ENCODE data around the gene CCDC57. TPM values are rescaled to one million over a fixed set of nuclear protein-coding genes. Genes with fewer than 3 reads are reported as not detected.

CCDC57 gene
- total RNA-seq, 2 donors from 2014 or later, result 29.6 to 53.4 TPM

- intact Hi-C loops (cut with DNase I, micrococcal nuclease), result no loop called here
- no peak for DNase-seq
- ATAC-seq, result no peak
Observed at GRCh38 chr17:82107341-82107860, 105.2 kb downstream of the CCDC57 start.

DNA sequence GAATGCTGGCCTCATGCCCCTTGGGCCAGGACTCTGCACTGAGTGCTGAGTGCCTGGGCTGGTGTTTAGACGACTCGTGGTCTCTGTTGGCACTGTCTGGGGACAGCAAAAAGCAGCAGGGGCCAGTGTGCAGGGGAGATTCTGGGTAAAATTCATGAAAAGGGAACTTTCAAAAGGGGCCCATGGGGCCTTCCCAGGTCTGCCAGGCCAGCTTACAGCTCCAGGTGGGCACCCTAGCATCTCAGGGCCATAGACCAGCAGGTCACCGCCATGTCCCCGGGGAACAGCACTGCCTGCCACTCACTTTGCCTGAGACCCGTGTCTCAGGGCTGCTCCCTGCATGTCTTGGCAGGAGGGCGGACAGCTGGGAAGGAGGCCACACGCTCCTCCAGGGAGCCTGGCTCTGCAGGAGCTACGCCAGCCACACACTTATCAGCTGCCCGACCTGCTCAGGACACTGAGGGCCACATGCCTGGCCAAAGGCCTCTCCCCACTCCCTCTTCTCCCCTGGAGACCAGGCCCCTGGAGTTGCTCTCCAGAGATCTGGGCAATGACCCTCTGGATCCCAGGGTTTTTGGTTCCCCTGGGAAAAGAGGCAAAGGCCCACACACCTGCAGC, 105.8 kb downstream of the CCDC57 start:
- DNase-seq, result no peak
- peak; percentile 2 for ATAC-seq

GRCh38 chr17:82105882-82106687, 106.6 kb downstream of the CCDC57 start:
- intact Hi-C loops (cut with DNase I, micrococcal nuclease), result no loop called here
- DNase-seq (peak; percentile 79 to 80), ATAC-seq (peak; percentile 80)

More for the DNA sequence above, 105.8 kb downstream of the CCDC57 start:
- intact Hi-C loops (cut with DNase I, micrococcal nuclease), result no loop called here

DNA sequence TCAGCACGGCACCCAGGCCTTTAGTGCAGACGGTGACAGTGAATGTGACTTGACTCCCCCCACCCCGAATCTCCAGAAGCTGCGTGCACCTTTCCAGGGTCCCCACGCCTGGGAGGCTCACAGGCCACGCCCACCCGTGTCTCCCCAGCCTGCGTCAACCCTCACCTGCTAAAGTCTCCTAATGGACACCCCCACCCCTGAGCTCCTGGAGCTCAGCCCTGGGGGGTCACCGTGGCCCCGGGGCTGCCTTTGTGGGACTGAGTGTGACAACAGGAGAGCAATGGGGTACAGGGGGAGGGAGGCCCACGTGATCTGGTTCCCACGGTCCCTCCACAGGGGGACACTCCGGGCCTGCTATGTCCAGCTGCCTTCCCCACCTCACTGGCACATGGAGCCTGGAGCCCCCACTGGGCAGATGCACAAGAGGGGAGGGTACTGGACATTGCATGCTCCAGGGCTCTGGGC, 107.2 kb downstream of the CCDC57 start:
- intact Hi-C loops (cut with DNase I, micrococcal nuclease), result no loop called here
- DNase-seq (no peak), ATAC-seq (no peak)

DNA sequence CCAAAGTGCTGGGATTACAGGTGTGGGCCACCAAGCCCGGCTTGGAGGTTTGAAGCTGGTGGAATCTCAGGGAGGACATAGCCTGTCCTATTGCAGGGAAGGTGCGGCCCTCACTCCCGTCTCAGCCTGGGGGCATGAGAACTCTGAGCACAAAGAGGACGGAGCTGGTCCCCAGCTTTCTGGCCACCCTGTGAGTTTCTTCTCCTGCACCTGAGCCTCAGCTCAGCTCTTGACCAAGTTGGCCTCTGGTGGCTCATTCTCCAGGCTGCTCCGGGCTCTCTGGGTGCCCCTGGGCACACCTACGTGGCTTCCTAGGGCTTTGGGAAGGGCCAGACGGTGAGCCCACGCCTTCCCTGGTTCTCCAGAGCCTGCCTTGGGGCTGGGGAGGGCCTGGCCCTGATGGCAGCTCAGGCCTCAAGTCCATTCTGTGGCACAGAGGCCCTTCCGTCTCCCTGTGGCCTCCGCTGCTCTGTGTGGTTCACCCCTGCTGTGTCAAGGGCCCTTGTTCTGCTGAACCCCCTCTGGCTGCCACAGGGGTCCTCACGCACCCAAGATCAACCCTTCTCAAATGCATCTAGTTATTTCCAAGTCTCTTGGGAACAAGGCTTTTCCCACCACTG, 107.7 kb downstream of the CCDC57 start:
- ATAC-seq, result no peak
- DNase-seq, result no peak

DNA sequence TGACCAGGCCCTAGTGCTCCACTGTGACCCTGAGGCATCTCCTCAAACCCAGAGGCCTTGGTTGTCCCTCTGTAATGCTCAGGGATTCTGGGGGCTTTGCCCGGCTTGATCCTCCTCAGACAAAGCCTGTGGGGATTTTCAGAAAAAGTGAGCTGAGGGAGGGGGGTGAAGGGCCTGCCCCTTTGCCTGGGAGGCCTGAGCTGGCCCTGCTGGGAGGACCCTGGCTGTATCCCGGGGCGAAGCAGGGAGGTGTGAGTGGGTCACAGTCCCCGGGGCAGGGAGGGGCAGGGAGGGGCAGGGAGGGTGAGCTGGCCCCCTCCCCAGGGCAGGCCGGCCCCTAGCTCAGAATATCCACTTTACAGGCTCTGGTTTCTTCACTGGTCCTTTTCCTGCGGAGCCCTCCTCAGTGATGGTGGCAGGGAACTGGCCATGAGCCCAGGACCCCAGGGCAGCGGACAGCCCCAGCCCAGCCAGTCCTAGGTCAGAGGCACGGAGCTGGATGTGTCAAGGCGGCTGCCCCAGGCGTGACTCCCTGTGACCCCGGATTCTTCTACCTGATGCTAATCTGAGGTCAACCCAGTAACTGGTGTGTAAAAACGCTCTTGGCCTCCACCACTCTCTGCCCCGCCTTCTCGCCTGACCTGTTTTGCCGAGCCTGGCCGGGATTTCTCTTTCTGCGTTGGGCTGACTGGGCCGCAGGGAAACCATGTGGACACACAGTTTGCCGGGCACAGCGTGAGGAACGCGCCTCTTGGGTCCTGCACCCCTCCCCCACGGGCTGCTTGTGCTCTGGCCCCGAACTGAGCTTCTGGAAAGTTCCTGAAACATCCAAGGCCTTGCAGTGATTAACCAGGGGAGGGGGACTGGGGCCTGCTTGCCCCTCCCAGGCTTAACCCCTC, 108.8 kb downstream of the CCDC57 start:
- DNase-seq (peak; percentile 63 to 71), ATAC-seq (peak; percentile 6)
- intact Hi-C loops (cut with DNase I, micrococcal nuclease), result no loop called here

More for the DNA sequence above, 107.7 kb downstream of the CCDC57 start:
- intact Hi-C loops (cut with DNase I, micrococcal nuclease), result no loop called here

DNA sequence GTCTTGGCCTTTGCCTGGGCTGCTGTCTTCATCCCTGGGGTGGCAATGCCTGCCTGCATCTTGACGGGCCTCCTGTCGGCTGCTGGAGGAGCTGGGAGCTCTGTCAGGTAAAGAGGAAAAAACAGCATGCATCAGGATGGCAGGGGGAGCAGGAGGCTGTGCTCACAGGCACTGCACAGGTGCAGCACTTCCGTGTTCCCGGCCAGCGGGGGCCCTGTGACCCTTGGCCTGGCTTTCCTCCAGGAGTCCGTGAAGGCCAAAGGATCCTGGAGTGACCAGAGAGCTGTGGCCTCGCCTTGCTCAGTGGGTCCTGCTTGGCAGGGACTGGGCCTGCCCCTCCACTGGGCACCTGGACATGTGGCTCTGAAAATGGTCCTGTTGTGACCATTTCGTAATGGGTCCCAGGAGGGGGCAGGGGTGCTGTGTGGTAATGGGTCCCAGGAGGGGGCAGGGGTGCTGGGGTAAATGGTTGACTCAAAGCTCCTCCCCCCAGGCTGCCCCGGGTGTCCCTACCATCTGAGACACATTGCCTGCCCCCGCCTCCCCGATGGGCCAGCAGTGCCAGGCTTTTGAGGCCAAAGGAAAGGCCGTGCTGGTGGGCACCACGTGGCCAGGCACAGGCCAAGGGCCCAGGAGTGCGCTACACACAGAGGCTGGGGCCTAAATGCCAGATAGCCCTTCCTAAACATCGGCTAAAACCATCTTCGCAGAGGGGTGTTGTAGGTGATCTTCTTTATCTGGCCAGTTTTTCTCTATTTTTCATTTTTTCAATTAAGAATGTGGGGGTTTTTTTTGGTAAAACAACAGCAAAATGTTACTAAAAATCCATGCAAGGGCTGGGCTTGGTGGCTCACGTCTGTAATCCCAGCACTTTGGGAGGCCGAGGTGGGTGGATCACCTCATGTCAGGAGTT, 110.6 kb downstream of the CCDC57 start:
- DNase-seq (peak in 1 of 2 donors; percentile 29), ATAC-seq (no peak)
- intact Hi-C loops (cut with DNase I, micrococcal nuclease), result no loop called here

- intact Hi-C loops (cut with DNase I, micrococcal nuclease), result no loop called here
- DNase-seq (peak in 1 of 2 donors; percentile 36), ATAC-seq (no peak)
Observed at GRCh38 chr17:82101301-82101715, 111.3 kb downstream of the CCDC57 start.

GRCh38 chr17:82100502-82101298, 111.9 kb downstream of the CCDC57 start:
- intact Hi-C loops (cut with DNase I, micrococcal nuclease), result no loop called here
- DNase-seq (peak in 1 of 2 donors; percentile 24), ATAC-seq (no peak)

GRCh38 chr17:82098939-82099763, 113.5 kb downstream of the CCDC57 start:
- ATAC-seq (peak; percentile 28), DNase-seq (peak in 1 of 2 donors; percentile 45)
- intact Hi-C loops (cut with DNase I, micrococcal nuclease), result no loop called here

DNA sequence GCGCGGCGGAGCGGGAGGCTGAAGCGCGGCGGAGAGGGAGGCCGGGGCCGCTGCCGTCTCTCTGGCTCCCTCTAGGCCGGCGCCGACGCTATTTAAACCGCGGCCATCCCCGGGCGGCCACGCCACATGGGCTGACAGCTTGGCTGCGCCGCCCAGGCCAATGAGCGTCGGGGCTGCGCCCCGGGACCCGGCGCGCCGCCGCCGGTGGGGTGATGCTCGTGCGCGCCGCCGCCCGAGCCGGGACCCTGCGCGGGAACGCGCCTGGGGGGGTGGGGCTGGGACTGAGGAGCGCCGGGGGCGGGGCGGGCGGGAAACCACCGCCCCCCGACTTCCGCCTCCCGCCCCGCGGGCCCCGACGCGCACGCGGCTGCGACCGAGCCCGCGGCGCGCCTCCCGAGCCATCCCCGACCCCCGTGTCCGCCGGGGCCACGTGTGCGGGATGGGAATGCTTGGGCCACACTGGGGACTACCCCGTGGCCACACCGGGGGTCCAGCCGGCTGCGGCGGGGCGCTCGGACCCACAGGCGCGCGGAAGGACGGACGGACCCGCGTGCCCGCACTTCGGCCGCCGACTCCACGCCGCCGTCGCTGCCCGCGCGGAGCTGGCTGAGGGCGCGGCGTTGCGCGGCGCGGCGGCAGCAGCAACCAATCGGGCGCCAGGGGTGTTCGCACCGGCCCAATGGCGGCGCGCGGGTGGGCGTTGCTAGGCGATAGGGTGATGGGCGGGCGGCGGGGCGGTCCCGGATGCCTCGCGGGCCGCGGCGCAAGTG, 114.3 kb downstream of the CCDC57 start, which contains the start of gene FASN:
TSS of gene FASN (minus strand) at position 68 of the 770 bp plus-strand sequence. CDS start 1,791 bp downstream, outside the sequence.
- DNase-seq (peak; percentile 95 to 97), ATAC-seq (peak; percentile 75)
- intact Hi-C loops (cut with DNase I, micrococcal nuclease), result no loop called here

DNA sequence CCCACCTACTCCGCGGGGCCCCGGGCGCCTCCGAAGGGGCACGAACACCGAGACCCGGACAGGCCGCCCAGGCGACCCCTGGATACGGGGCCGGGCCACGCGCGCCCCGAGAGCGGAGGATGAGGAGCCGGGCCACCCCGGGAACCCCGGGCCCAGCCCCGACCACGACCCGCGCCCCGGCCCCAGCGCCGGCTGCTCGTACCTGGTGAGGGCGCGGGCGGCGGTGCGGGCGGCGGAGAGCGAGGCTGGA, 114.8 kb downstream of the CCDC57 start:
- intact Hi-C loops (cut with DNase I, micrococcal nuclease), result no loop called here
- no peak for DNase-seq
- no peak for ATAC-seq

GRCh38 chr17:82097184-82097918, 115.3 kb downstream of the CCDC57 start:
- intact Hi-C loops (cut with DNase I, micrococcal nuclease), result no loop called here
- ATAC-seq, result peak; percentile 27
- DNase-seq, result peak in 1 of 2 donors; percentile 70

DNA sequence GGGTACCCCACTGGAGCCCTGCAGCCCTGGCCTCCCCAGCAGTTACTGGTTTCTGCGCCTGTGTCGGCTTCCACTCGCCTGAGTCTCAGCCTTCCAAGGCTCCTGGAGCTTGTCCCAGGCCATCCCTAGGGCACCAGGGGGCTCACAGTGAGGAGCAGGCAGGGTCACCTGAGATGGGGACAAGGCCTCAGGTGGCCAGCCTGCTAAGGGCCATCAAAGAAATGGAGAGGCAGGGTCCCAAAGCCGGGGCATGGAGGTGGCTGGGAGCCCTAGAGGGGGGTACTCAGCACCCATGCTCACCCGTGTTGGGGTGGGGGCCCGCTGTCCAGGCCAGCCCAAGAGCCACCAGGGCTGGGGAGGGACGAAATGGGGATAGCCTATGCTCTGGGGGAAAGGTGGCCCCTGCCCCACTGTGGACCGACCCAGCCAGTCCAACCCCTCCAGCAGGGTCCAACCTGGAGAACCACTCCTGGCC, 115.9 kb downstream of the CCDC57 start:
- intact Hi-C loops (cut with DNase I, micrococcal nuclease), result no loop called here
- DNase-seq (no peak), ATAC-seq (no peak)

Measured in left colon (tissue), 2 donors.